GM12872 (cell line): ENCODE measurements around the gene INTS2.

ENCODE experiments used
- CTCF ChIP-seq: IDR thresholded peaks from 3 replicates; pipeline ENCODE4 v1.5.1; 2011; ENCODE audit warnings: low read depth, mild to moderate bottlenecking, low read length, moderate library complexity; ENCODE audit not compliant: insufficient read depth

INTS2 gene

GRCh38 chr17:61872099-61872498 lies 55.7 kb downstream of the INTS2 start:
- TF ChIP-seq CTCF = no peak

GRCh38 chr17:61869138-61869537 lies 58.6 kb downstream of the INTS2 start:
- TF ChIP-seq CTCF = no peak

- TF ChIP-seq CTCF = no peak
These were observed 59.7 kb downstream of the INTS2 start for GRCh38 chr17:61868074-61868473.

GRCh38 chr17:61867033-61867432 lies 60.7 kb downstream of the INTS2 start:
- no peak for TF ChIP-seq CTCF

- TF ChIP-seq CTCF = no peak
These were observed 64.0 kb downstream of the INTS2 start for GRCh38 chr17:61863801-61864126.

GRCh38 chr17:61862975-61863800 lies 64.6 kb downstream of the INTS2 start, which contains the start of gene BRIP1:
BRIP1 (minus strand) TSS chr17:61863528; CDS start chr17:61861539, 1,989 bp downstream.
- TF ChIP-seq CTCF = no peak

- no peak for TF ChIP-seq CTCF
These were observed 65.6 kb downstream of the INTS2 start for GRCh38 chr17:61862105-61862574.
